Prostate gland (tissue), 2 donors: Measurements from ENCODE around the gene UNK.

ENCODE experiments used
- POLR2A ChIP-seq: fragments of 450-650 bp; IDR thresholded peaks from one replicate; pipeline ENCODE4 v1.6.1; 2016; ENCODE audit warnings: antibody characterized with exemption, mild to moderate bottlenecking
- POLR2AphosphoS5 ChIP-seq: sonication (generic); formaldehyde crosslinking; IDR thresholded peaks from one replicate; pipeline ENCODE4 v1.6.1; 2017; ENCODE audit warnings: antibody characterized with exemption
- TF ChIP-seq, protein P1 (sequence below), 4 experiments: fragments of 200-600 bp in 2 of 4; fragments of 450-650 bp in 2 of 4; sonication (generic) in 2 of 4; IDR thresholded peaks; 1 replicate in 3 of 4; 2 replicates in 1 of 4; pipeline ENCODE4 v1.5.1; 2016 to 2019; ENCODE audit warnings: antibody characterized with exemption in 4 of 4, mild to moderate bottlenecking in 2 of 4, moderate library complexity in 2 of 4

DNA sequence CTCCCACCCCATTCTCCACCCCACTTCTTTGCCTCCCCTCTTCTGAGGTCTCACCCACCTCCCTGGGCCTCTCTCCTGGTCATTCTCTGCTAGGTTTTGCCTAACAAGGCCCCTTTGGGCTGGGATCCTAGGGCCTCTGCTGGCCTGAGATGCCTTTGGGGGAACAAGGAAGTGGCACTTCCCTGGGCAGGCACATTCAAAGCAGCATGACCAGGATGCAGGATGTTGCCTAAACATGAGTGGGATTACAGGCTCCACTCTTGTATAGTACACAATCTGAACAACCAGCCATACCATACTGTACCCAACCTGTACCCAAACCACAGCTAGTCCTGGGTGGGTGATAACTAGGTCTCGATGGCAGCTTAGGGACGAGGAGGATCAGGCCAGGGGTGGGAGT is 28.6 kb upstream of the UNK start:
- TF ChIP-seq, protein P1, sequence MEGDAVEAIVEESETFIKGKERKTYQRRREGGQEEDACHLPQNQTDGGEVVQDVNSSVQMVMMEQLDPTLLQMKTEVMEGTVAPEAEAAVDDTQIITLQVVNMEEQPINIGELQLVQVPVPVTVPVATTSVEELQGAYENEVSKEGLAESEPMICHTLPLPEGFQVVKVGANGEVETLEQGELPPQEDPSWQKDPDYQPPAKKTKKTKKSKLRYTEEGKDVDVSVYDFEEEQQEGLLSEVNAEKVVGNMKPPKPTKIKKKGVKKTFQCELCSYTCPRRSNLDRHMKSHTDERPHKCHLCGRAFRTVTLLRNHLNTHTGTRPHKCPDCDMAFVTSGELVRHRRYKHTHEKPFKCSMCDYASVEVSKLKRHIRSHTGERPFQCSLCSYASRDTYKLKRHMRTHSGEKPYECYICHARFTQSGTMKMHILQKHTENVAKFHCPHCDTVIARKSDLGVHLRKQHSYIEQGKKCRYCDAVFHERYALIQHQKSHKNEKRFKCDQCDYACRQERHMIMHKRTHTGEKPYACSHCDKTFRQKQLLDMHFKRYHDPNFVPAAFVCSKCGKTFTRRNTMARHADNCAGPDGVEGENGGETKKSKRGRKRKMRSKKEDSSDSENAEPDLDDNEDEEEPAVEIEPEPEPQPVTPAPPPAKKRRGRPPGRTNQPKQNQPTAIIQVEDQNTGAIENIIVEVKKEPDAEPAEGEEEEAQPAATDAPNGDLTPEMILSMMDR (IDR thresholded peaks at IDR 0.05), result no peak
- no peak for TF ChIP-seq POLR2AphosphoS5
- no peak for TF ChIP-seq POLR2A
